ENCODE results near the gene TMEM117.
"Not testable (repeated sequence)": the region's sequence is repeated elsewhere in the genome, so short reads cannot be mapped to it uniquely, and the experiment has no call there.

The TMEM117 gene

DNA sequence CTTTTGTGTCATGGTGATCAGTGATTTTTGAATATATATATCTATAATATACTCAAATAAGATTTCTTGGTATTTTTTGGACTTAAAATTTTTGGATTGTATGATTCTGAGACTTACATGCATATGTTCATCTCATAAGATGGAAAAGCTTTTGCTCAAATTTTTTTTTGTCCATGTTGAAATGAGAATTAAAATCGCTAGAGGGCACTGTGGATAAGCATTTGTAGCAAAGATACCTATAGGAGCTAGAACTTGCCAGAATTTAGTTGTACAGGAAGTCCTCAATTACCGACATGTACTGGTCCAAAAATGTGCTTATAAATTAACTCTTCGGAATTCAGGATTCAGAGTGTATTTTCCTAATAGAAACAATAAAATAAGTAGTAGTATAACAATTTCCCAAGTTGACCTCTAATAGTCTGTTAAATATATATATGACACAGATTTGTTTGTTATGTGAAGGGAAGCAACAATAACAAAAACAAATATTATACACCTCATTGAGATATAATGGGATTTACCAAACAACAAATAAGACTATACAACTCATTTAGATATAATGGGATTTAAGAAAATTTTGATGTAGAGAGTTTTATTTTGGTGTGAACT, 179.6 kb downstream of the TMEM117 start:
- Histone ChIP-seq H3K4me3 (ENCODE audit: low read length) (no peak overlapping the region), H3K4me1 (ENCODE audit: insufficient read depth, low read length) (peaks cover 10% of the 10 kb centered on the region; the same call in 1 of the 2 replicates), H3K36me3 (ENCODE audit: insufficient read depth, low read depth, low read length) (no peaks in the 10 kb centered on the region), H3K27me3 (ENCODE audit: insufficient read depth, low read length) (no peaks in the 10 kb centered on the region), H3K9me3 (ENCODE audit: insufficient read depth, low read depth, low read length) (no peaks in the 10 kb centered on the region), H3K9ac (ENCODE audit: low read depth, low read length) (no peak overlapping the region), H3K27ac (ENCODE audit: low read length) (no peak overlapping the region)

DNA sequence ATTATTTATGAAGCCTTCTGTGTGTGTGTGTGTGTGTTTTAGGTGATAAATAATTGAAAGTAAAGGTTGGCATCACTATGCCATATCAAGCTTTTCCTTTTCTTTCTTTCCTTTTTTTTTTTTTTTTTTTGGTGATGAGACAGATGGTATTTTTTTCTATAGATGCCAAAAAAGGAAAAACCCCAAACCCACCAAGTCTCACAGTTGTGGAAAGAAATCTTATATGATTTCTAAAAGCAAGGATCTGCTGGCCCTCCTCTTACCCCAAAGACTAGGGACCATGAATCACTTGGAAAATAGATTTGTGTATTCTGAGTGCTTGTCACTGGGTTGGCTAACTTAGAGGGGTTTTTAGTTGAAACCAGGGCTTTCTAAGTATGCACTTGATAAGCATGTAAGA, 181.3 kb downstream of the TMEM117 start:
- no peaks in the 10 kb centered on the region for H3K27me3 ChIP-seq (ENCODE audit: insufficient read depth, low read length)
- peaks cover 10% of the 10 kb centered on the region; the same call in 1 of the 2 replicates for H3K4me1 ChIP-seq (ENCODE audit: insufficient read depth, low read length)
- no peaks in the 10 kb centered on the region for H3K36me3 ChIP-seq (ENCODE audit: insufficient read depth, low read depth, low read length)
- no peak overlapping the region for H3K9ac ChIP-seq (ENCODE audit: low read depth, low read length)
- no peak overlapping the region for H3K27ac ChIP-seq (ENCODE audit: low read length)
- no peak overlapping the region for H3K4me3 ChIP-seq (ENCODE audit: low read length)
- no peaks in the 10 kb centered on the region for H3K9me3 ChIP-seq (ENCODE audit: insufficient read depth, low read depth, low read length)

DNA sequence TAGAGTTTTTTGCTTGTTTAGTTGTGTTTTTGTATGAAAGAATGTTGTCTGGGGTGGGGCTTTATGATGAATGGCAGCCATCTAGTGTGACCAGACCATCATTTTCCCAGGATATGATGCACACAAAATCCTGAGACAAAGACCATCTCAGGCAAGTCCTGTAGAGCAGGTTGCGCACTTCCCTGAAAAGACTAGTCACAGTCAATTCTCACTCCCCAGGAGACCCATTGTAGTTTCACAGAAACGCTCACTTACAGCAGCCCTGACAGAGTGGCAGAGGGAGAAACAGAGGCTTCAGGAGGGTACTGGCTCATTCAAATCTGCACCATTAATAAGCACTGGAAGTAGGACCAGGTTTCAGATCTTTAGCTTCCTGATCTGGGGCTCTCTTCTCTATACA, 183.2 kb downstream of the TMEM117 start:
- no peaks in the 10 kb centered on the region for H3K36me3 ChIP-seq (ENCODE audit: insufficient read depth, low read depth, low read length)
- H3K27me3 ChIP-seq (ENCODE audit: insufficient read depth, low read length) = no peaks in the 10 kb centered on the region
- H3K9me3 ChIP-seq (ENCODE audit: insufficient read depth, low read depth, low read length) = no peaks in the 10 kb centered on the region
- no peak overlapping the region for H3K27ac ChIP-seq (ENCODE audit: low read length)
- H3K4me3 ChIP-seq (ENCODE audit: low read length) = no peak overlapping the region
- no peak overlapping the region for H3K9ac ChIP-seq (ENCODE audit: low read depth, low read length)
- H3K4me1 ChIP-seq (ENCODE audit: insufficient read depth, low read length) = peaks cover 10% of the 10 kb centered on the region; the same call in 1 of the 2 replicates

DNA sequence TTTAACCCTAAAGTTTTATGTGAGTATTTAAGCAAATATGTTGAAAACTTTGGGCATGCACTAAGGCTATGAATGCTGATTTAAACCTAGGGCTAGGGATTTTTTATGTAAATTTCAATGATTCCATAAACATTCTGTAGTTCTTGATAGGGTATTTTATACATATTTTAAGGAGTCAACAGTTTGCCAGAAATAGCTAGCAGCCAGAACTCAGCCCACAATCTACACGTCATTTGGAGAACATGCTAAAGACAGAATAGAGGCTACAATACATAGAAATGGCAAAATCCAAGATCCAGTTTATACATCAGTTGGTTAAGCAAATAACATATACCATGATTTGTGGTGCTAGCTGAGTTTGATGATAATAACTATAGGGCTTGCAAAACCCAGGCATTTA, 184.7 kb downstream of the TMEM117 start:
- Histone ChIP-seq H3K9ac (ENCODE audit: low read depth, low read length) (no peak overlapping the region), H3K4me1 (ENCODE audit: insufficient read depth, low read length) (peaks cover 10% of the 10 kb centered on the region; the same call in 1 of the 2 replicates), H3K27ac (ENCODE audit: low read length) (no peak overlapping the region), H3K9me3 (ENCODE audit: insufficient read depth, low read depth, low read length) (no peaks in the 10 kb centered on the region), H3K4me3 (ENCODE audit: low read length) (no peak overlapping the region), H3K27me3 (ENCODE audit: insufficient read depth, low read length) (no peaks in the 10 kb centered on the region), H3K36me3 (ENCODE audit: insufficient read depth, low read depth, low read length) (no peaks in the 10 kb centered on the region)

DNA sequence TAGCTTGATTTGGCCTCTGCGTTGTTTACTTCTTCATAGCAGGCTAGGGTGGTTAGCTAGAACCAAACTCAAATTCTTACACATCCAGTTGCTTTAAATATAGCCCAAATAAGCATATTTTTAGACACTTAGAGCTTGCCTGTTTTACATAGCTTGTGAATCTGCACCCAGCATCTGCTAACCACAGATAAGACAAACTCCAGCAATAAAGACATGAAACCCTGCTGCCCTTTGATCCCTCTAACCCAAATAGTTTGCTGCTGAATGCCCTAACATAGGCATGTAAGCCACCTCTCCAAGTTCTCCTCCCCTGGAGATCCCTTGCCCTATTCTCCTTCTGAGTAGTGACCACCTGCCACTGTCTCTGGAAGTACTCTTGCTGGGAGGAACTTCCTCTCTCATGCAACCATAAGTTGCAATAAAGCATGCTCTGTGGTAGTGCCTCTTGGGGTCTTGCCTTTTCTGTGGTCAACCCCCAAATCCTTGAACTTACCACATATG, 185.6 kb downstream of the TMEM117 start:
- no peaks in the 10 kb centered on the region for H3K9me3 ChIP-seq (ENCODE audit: insufficient read depth, low read depth, low read length)
- H3K27me3 ChIP-seq (ENCODE audit: insufficient read depth, low read length) = no peaks in the 10 kb centered on the region
- no peak overlapping the region for H3K9ac ChIP-seq (ENCODE audit: low read depth, low read length)
- H3K4me3 ChIP-seq (ENCODE audit: low read length) = no peak overlapping the region
- no peaks in the 10 kb centered on the region for H3K36me3 ChIP-seq (ENCODE audit: insufficient read depth, low read depth, low read length)
- H3K4me1 ChIP-seq (ENCODE audit: insufficient read depth, low read length) = peaks cover 6% of the 10 kb centered on the region; the same call in 1 of the 2 replicates
- H3K27ac ChIP-seq (ENCODE audit: low read length) = no peak overlapping the region

DNA sequence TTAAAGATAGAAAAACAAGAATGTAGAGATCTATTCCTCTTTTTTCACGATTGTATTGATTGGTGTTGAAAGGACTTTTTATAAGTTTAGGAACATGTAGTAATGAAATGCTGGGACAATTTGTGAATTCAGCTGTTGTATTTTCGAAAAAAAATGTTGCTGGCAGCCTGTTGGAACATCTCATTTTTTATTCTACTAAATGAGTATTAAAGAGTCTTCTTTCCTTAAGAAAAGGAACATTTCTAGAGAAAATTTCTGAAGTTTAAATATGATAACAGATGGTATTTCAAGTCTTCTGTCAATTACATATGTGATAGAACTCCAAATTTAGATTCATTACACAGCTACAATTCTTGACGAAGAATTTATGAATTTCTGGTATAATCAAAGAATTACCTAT, 189.6 kb downstream of the TMEM117 start:
- Histone ChIP-seq H3K4me3 (ENCODE audit: low read length) (no peak overlapping the region), H3K27ac (ENCODE audit: low read length) (no peak overlapping the region), H3K9ac (ENCODE audit: low read depth, low read length) (no peak overlapping the region), H3K4me1 (ENCODE audit: insufficient read depth, low read length) (no peaks in the 10 kb centered on the region), H3K9me3 (ENCODE audit: insufficient read depth, low read depth, low read length) (no peaks in the 10 kb centered on the region; the same call in 1 of the 2 replicates), H3K36me3 (ENCODE audit: insufficient read depth, low read depth, low read length) (no peaks in the 10 kb centered on the region), H3K27me3 (ENCODE audit: insufficient read depth, low read length) (no peaks in the 10 kb centered on the region)

DNA sequence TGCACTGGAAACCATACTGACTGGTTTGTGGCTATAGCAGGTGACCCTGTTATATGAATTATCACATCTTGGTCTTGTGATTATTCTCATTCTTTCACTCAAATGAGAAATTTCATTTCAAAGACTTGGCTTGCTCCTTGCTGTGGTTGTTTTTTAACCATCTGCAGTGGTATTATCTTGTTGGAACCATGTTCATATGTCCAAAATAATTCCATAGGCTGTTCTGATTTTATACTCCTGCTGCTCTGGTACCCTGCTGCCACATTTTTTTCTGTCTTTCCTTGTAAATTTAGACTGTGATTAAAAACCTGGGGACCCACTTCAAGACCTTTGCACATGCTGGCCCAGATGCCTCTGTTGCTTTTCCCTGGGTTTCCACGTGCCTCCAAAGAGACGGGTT, 190.2 kb downstream of the TMEM117 start:
- peaks cover 4% of the 10 kb centered on the region; the same call in 1 of the 2 replicates for H3K9me3 ChIP-seq (ENCODE audit: insufficient read depth, low read depth, low read length)
- no peak overlapping the region for H3K4me3 ChIP-seq (ENCODE audit: low read length)

DNA sequence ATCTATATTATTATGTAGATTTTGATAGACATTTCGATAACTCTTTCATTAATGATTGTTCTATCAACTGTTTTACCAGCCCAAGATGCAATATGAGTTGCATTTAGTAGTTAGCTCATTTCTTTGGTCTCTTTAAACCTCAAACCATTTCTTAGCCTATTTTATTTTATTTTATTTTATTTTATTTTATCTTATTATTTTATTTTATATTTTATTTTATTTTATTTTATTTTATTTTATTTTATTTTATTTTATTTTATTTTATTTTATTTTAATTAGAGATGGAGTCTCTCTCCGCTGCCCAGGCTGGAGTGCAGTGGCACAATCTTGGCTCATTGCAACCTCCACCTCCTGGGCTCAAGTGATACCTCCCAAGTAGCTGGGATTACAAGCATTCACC, 191.0 kb downstream of the TMEM117 start:
- H3K27ac ChIP-seq (ENCODE audit: low read length); H3K9ac ChIP-seq (ENCODE audit: low read depth, low read length); H3K4me3 ChIP-seq (ENCODE audit: low read length); H3K36me3 ChIP-seq (ENCODE audit: insufficient read depth, low read depth, low read length); H3K27me3 ChIP-seq (ENCODE audit: insufficient read depth, low read length); H3K4me1 ChIP-seq (ENCODE audit: insufficient read depth, low read length): not testable (repeated sequence)
- peaks cover 13% of the 10 kb centered on the region; the same call in 1 of the 2 replicates for H3K9me3 ChIP-seq (ENCODE audit: insufficient read depth, low read depth, low read length)

More for the DNA sequence above, 190.2 kb downstream of the TMEM117 start:
- H3K36me3 ChIP-seq (ENCODE audit: insufficient read depth, low read depth, low read length) = no peaks in the 10 kb centered on the region
- no peaks in the 10 kb centered on the region for H3K4me1 ChIP-seq (ENCODE audit: insufficient read depth, low read length)
- H3K27ac ChIP-seq (ENCODE audit: low read length) = no peak overlapping the region
- H3K9ac ChIP-seq (ENCODE audit: low read depth, low read length) = no peak overlapping the region
- no peaks in the 10 kb centered on the region for H3K27me3 ChIP-seq (ENCODE audit: insufficient read depth, low read length)

DNA sequence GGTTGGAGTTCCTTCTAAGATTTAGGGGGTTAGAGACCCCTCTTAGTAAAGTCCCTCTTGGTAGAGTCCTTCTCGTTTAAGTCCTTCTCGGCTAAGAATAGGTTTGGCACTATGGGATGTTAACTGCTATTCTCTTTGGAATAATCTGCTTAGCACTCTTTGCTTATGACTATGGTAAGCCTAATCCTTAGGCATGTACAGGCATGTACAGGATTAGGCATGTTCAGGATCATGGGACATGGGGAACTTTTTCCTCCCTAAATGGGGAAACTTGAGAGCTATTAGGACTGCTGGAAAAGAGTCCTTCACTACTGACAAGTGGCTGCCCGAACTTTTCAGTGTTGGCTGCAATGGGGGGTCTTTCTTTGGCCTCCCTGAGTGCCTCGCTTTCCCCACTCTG, 193.3 kb downstream of the TMEM117 start:
- no peak overlapping the region for H3K9ac ChIP-seq (ENCODE audit: low read depth, low read length)
- no peaks in the 10 kb centered on the region for H3K36me3 ChIP-seq (ENCODE audit: insufficient read depth, low read depth, low read length)
- H3K27ac ChIP-seq (ENCODE audit: low read length) = no peak overlapping the region
- H3K4me3 ChIP-seq (ENCODE audit: low read length) = no peak overlapping the region
- H3K27me3 ChIP-seq (ENCODE audit: insufficient read depth, low read length) = no peaks in the 10 kb centered on the region
- H3K4me1 ChIP-seq (ENCODE audit: insufficient read depth, low read length) = no peaks in the 10 kb centered on the region
- H3K9me3 ChIP-seq (ENCODE audit: insufficient read depth, low read depth, low read length) = peaks cover 16% of the 10 kb centered on the region; the same call in 1 of the 2 replicates

DNA sequence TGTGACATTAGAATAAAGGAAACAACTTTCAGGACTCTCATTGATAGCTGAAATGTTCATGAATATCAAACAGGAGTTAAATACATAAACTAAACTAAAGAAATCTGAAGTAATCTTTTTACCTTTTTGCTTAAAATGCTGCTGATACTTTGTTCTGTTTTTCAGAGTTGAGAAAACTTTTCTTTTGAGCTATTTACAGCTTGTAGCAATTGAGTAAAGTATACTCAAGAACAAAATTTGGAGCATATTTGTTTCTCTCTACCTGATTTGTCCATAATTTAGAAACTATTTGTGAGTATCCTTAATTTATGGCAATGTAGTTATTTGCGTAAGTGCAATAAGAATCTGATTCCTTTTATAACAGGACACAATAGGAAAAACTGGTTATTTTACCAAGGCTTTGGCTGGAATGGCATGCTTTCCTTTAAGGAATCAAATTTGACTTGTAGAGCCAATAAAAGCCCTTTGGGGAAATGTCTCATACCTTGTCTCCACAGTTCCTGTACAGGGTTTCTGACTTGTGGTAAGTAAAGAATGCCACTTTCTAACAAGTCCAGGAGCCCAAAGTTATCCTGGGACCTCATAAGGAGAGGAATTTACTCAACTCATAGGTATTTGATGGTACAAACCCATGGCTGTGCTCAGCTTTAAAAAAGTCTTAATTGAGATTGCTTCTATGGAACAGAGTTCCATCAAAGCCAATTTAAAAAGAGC, 195.7 kb downstream of the TMEM117 start:
- H3K27me3 ChIP-seq (ENCODE audit: insufficient read depth, low read length) = no peaks in the 10 kb centered on the region
- H3K9me3 ChIP-seq (ENCODE audit: insufficient read depth, low read depth, low read length) = peaks cover 16% of the 10 kb centered on the region; the same call in 1 of the 2 replicates
- no peaks in the 10 kb centered on the region for H3K4me1 ChIP-seq (ENCODE audit: insufficient read depth, low read length)
- H3K27ac ChIP-seq (ENCODE audit: low read length) = no peak overlapping the region
- H3K36me3 ChIP-seq (ENCODE audit: insufficient read depth, low read depth, low read length) = no peaks in the 10 kb centered on the region
- H3K4me3 ChIP-seq (ENCODE audit: low read length) = no peak overlapping the region
- no peak overlapping the region for H3K9ac ChIP-seq (ENCODE audit: low read depth, low read length)

DNA sequence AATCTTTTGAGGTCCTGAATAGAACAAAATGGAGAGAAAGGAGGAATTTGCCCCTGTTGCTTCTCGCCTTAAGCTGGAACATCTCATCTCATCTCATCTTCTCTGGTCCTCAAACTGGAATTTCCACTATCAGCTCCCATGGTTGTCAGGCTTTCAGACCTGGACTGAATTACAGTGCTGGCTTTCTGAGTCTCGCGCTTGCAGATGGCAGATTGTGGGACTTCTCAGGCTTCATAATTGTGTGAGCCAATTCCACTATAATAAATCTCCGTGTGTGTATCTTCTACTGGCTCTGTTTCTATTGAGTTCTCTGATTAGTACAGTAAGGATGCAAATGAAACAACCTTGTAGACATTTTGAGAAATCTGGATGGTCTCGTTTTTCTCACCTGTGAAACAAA, 199.0 kb downstream of the TMEM117 start:
- H3K27ac ChIP-seq (ENCODE audit: low read length) = no peak overlapping the region

More for the DNA sequence above, 199.0 kb downstream of the TMEM117 start:
- Histone ChIP-seq H3K27me3 (ENCODE audit: insufficient read depth, low read length) (no peaks in the 10 kb centered on the region), H3K9me3 (ENCODE audit: insufficient read depth, low read depth, low read length) (peaks cover 16% of the 10 kb centered on the region; the same call in 1 of the 2 replicates), H3K9ac (ENCODE audit: low read depth, low read length) (no peak overlapping the region), H3K36me3 (ENCODE audit: insufficient read depth, low read depth, low read length) (no peaks in the 10 kb centered on the region), H3K4me1 (ENCODE audit: insufficient read depth, low read length) (no peaks in the 10 kb centered on the region), H3K4me3 (ENCODE audit: low read length) (no peak overlapping the region)

Data from iPS-20b (cell line).